Ascending aorta (tissue), 2 donors: ENCODE results near the gene GRK1. TPM values are rescaled to one million over a fixed set of nuclear protein-coding genes. Genes with fewer than 3 reads are reported as not detected.
"Not testable (repeated sequence)": the region's sequence is repeated elsewhere in the genome, so short reads cannot be mapped to it uniquely, and the experiment has no call there.

Experiments
- DNase-seq, 2 donors: peaks; one replicate each; pipeline ENCODE4 v3.0.0-alpha.2; 2019; ENCODE audit warnings: low spot score in 2 of 2
- H3K27ac ChIP-seq, 2 donors: fragments of 200-600 bp; sonication (generic); one replicate each; pipeline ENCODE4 v1.5.1; 2016 to 2017; ENCODE audit warnings: mild to moderate bottlenecking in 1 of 2
- H3K27me3 ChIP-seq: fragments of 200-600 bp; sonication (generic); one replicate; pipeline ENCODE4 v1.5.1; 2017
- H3K36me3 ChIP-seq, 2 donors: fragments of 200-600 bp; sonication (generic); one replicate each; pipeline ENCODE4 v1.5.1; 2016
- H3K4me1 ChIP-seq, 2 donors: fragments of 200-600 bp; sonication (generic); one replicate each; pipeline ENCODE4 v1.5.1; 2016 to 2017; ENCODE audit warnings: mild to moderate bottlenecking in 1 of 2
- H3K4me3 ChIP-seq, 2 donors: fragments of 200-600 bp; sonication (generic); one replicate each; pipeline ENCODE4 v1.5.1; 2016 to 2017; ENCODE audit warnings: mild to moderate bottlenecking in 1 of 2
- H3K9me3 ChIP-seq, 2 donors: fragments of 200-600 bp; sonication (generic); one replicate each; pipeline ENCODE4 v1.5.1; 2016
- intact Hi-C: fragments of 100-400 bp; cut with DNase I; formaldehyde crosslinking; loops from one replicate; pipeline ENCODE4 v1.15.1; 2023
- total RNA-seq: library from RNA; depleted of rRNA; stranded (reverse); fragments of >200 nt; gene quantifications from one replicate; pipeline ENCODE4 v1.1.0, GENCODE V29; 2016
- TF ChIP-seq, protein P1 (sequence below), 3 experiments: fragments of 200-600 bp in 2 of 3; fragments of 450-650 bp in 1 of 3; sonication (generic) in 2 of 3; IDR thresholded peaks; one replicate each; pipeline ENCODE4 v1.5.1; 2016 to 2019; ENCODE audit warnings: antibody characterized with exemption in 3 of 3, mild to moderate bottlenecking in 1 of 3, moderate library complexity in 1 of 3

Gene GRK1
- total RNA-seq, 1 donor from 2014 or later = not detected

DNA sequence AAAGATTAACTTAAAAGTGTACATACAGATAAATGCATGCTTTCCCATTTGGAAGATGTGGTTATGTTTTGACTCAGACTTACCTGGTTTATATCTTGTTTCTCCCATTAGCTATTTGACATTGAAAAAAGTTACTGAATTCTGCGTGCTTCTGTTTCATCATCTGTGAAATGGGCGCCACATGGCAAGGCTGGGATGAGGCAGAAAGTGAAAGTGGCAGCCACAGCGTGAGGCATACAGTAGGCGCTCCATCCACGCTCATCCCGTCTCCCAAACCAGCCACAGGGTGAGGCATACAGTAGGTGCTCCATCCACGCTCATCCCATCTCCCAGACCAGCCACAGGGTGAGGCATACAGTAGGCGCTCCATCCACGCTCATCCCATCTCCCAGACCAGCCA, 78.0 kb downstream of the GRK1 start:
- Histone ChIP-seq H3K9me3 (no peaks in the 10 kb centered on the region), H3K27me3 (peaks cover 4% of the 10 kb centered on the region), H3K27ac (no peak overlapping the region), H3K4me3 (no peak overlapping the region), H3K36me3 (no peaks in the 10 kb centered on the region), H3K4me1 (no peaks in the 10 kb centered on the region)
- DNase-seq = no peak
- intact Hi-C loops = no loop called here
- TF ChIP-seq, protein P1, sequence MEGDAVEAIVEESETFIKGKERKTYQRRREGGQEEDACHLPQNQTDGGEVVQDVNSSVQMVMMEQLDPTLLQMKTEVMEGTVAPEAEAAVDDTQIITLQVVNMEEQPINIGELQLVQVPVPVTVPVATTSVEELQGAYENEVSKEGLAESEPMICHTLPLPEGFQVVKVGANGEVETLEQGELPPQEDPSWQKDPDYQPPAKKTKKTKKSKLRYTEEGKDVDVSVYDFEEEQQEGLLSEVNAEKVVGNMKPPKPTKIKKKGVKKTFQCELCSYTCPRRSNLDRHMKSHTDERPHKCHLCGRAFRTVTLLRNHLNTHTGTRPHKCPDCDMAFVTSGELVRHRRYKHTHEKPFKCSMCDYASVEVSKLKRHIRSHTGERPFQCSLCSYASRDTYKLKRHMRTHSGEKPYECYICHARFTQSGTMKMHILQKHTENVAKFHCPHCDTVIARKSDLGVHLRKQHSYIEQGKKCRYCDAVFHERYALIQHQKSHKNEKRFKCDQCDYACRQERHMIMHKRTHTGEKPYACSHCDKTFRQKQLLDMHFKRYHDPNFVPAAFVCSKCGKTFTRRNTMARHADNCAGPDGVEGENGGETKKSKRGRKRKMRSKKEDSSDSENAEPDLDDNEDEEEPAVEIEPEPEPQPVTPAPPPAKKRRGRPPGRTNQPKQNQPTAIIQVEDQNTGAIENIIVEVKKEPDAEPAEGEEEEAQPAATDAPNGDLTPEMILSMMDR (IDR thresholded peaks at IDR 0.05) = no peak

DNA sequence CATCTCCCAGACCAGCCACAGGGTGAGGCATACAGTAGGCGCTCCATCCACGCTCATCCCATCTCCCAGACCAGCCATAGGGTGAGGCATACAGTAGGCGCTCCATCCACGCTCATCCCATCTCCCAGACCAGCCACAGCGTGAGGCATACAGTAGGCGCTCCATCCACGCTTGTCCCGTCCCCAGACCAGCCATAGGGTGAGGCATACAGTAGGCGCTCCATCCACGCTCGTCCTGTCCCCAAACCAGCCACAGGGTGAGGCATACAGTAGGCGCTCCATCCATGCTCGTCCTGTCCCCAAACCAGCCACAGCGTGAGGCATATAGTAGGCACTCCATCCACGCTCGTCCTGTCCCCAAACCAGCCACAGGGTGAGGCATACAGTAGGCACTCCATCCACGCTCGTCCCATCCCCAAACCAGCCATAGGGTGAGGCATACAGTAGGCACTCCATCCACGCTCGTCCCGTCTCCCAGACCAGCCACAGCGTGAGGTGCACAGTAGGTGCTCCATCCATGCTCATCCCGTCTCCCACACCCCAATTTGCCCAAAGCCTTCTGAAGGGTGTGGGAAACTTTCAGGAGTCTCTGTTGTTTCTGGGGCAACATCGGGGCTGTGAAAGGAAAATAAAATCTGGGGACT, 78.6 kb downstream of the GRK1 start:
- H3K36me3 ChIP-seq, DNase-seq, H3K27me3 ChIP-seq, H3K9me3 ChIP-seq, H3K27ac ChIP-seq, intact Hi-C loops, H3K4me3 ChIP-seq, H3K4me1 ChIP-seq: not testable (repeated sequence)

DNA sequence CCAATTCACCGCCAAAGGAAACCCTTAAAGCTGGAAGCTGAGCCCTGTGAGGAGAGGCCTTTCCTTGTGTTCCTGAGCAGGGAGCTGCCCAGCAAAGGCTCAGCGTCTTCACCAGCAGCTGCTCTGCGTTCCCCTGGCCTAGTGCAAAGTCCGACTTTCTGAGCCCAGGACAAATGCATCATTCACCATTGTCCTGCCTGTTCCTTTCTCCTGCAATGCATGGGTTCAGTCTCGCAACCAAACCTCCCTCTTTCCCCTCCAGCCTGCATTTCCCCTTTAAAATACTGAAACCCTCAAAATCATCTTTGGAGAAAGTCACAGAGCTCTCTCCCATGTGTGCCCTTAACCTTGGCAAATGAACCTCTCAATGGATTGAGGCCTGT, 79.1 kb downstream of the GRK1 start:
- DNase-seq = no peak
- TF ChIP-seq, protein P1 (IDR thresholded peaks at IDR 0.05) = no peak

DNA sequence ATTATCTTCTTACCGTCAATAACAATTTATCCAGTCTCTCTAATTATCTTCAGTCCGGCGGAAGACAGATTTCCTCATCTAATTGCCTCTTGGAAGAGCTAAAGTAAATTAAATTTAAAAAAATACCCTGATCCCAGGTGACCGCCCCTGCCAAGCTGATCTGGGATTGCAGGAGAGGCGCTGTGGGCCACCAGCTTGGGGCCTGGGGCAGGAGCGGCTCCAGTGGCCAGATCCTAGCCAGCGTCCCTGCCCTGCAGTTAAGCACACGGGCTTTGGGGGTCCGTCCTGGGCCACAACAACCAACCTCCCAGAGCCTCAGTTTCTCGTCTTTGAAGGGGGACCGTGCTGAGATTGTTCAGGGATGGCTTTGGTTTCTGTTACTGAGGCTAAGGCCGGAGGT, 79.7 kb downstream of the GRK1 start:
- intact Hi-C loops = no loop called here

More for the DNA sequence above, 79.1 kb downstream of the GRK1 start:
- Histone ChIP-seq H3K4me3 (no peak overlapping the region), H3K9me3 (no peaks in the 10 kb centered on the region), H3K4me1 (no peaks in the 10 kb centered on the region), H3K27me3 (peaks cover 4% of the 10 kb centered on the region), H3K27ac (no peak overlapping the region), H3K36me3 (no peaks in the 10 kb centered on the region)
- intact Hi-C loops = no loop called here

DNA sequence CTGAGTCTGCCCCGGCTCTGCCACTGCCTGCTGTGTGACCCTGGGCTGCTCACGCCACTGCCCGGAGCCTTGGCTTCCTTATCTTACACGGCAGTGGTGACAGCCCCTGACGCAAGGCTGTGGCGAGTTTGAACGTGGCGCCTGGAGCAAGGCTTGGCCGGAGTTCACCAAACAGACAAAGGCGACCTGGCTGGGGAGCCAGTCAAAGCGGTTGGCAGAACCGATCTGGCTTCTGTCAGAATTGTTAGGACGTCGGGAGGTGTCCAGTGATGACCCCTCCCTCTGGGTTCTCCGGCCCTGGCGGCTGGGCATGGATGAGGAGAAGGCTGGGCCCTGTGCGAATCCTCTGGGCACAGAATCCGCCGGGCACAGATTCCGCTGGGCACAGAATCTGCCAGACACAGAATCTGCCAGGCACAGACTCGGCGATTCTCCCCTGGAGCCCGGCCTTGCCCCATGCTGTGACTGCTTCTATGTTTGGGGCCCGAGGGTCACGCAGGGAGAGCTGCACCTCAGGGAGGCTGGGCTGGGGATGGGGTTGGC, 80.3 kb downstream of the GRK1 start:
- intact Hi-C loops = no loop called here
- Histone ChIP-seq H3K4me3 (no peak overlapping the region), H3K4me1 (no peaks in the 10 kb centered on the region), H3K27ac (no peak overlapping the region), H3K9me3 (no peaks in the 10 kb centered on the region), H3K27me3 (peaks cover 4% of the 10 kb centered on the region), H3K36me3 (no peaks in the 10 kb centered on the region)
- TF ChIP-seq, protein P1 (IDR thresholded peaks at IDR 0.05) = no peak
- DNase-seq = no peak

More for the DNA sequence above, 79.7 kb downstream of the GRK1 start:
- TF ChIP-seq, protein P1 (IDR thresholded peaks at IDR 0.05) = no peak
- H3K4me1 ChIP-seq = no peaks in the 10 kb centered on the region
- H3K4me3 ChIP-seq = no peak overlapping the region
- H3K9me3 ChIP-seq = no peaks in the 10 kb centered on the region
- peaks cover 4% of the 10 kb centered on the region for H3K27me3 ChIP-seq
- no peak for DNase-seq
- no peaks in the 10 kb centered on the region for H3K36me3 ChIP-seq
- no peak overlapping the region for H3K27ac ChIP-seq

DNA sequence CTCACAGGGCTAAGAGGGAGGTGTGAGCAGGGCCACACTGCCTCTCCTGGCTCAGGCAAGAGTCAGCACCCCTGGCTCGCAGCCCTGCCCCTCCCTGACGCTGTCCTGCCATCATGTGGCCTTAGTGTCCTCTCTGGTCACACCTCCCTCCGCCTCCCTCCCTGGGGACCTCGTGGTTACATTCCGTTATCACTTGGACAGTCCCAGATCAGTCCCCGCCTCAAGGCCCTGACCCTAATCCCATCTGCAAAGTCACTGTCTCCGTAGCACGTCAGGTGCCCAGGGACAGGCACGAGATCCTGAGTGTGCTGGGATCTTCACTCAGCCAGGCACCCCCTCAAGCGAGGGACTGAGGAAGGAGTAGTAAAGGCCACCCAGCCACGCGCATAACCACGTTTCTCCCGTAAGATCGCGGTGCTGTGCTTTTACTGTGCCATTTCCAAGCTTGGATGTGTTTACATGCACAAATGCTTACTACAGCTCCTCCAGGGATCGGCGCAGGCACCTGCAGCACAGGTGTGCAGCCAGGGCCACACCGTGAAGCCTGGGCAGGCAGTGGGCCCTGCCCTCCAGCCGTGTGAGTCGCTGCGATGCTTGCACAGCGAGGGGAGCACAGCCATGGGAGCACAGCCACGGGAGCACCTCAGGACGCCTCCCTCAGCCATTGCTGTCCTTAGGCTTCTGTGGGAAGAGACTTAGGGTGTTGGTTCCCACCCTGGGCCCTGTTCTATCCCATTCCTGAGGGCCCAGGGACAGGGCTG, 81.3 kb downstream of the GRK1 start:
- TF ChIP-seq, protein P1 (IDR thresholded peaks at IDR 0.05) = no peak

More for the DNA sequence above, 81.3 kb downstream of the GRK1 start:
- Histone ChIP-seq H3K9me3 (no peaks in the 10 kb centered on the region), H3K4me1 (no peaks in the 10 kb centered on the region), H3K36me3 (no peaks in the 10 kb centered on the region), H3K27me3 (no peaks in the 10 kb centered on the region), H3K4me3 (no peak overlapping the region), H3K27ac (no peak overlapping the region)
- DNase-seq = no peak
- intact Hi-C loops = no loop called here
